ENCODE results near the gene FAAP100. TPM values are rescaled to one million over a fixed set of nuclear protein-coding genes. Genes with fewer than 3 reads are reported as not detected.

Gene FAAP100
- polyA plus RNA-seq, 1 of the 3 experiments (the other 2 are of a cell fraction) = 18.9 TPM

DNA sequence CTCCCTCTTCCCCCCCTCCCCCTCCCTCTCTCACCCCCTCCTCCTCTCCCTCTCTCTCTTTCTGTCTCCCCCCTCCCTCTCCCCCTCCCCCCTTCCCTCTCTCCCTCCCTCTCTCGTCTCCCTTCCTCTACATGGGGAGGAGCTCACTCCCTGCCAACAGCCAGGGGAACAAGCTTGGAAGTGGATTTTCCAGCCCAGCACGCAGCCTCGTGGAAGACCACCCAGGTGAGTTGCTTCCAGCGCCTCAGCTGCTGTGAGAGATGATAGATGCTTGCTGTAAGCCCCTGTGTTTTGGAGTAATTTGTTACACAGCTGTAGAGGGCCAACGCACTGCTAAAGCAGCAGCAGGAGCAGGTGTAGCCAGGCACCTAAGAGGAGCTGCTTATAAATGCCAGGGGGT is 60.4 kb downstream of the FAAP100 start:
- ChIA-PET POLR2A (interaction anchor here (1.5 kb wide), 1 partner anchor 16 kb away, joined by 3 read pairs; no protein-coding TSS in a partner anchor), CTCF (interaction anchor here (0.6 to 2.5 kb wide), 7 partner anchors 8 to 239 kb away, joined by 3 to 9 read pairs (median 4); no protein-coding TSS in a partner anchor)
- 56% methylated on average over 5 of the region's 5 CpGs for whole genome bisulfite sequencing (ENCODE audit: low lambda C conversion rate)
- Histone ChIP-seq H3K4me2 (no peak overlapping the region), H3K27me3 (ENCODE audit: insufficient read depth) (no peaks in the 10 kb centered on the region), H3K79me2 (ENCODE audit: insufficient read depth) (no peaks in the 10 kb centered on the region), H4K20me1 (ENCODE audit: insufficient read depth) (no peaks in the 10 kb centered on the region), H3K27ac (ENCODE audit: low read depth in 2 of 2, low read length in 1 of 2) (no peak overlapping the region), H3K4me3 (ENCODE audit: low read depth in 2 of 2, low read length in 1 of 2) (no peak overlapping the region), H3F3A (replicated peaks; ENCODE audit: insufficient read depth) (peaks cover 5% of the 10 kb centered on the region), H3K9me2 (no peaks in the 10 kb centered on the region), H3K4me1 (ENCODE audit: control insufficient read depth in 1 of 2, insufficient read depth in 2 of 2, low read depth in 1 of 2, low read length in 1 of 2) (peaks cover 6 to 15% of the 10 kb centered on the region in 2 experiments; a peak in 2 of 4 replicates), H3K36me3 (replicated peaks in 1 of 2; ENCODE audit: control insufficient read depth in 1 of 2, insufficient read depth in 2 of 2, low read length in 1 of 2) (no peaks in the 10 kb centered on the region), H2AFZ (ENCODE audit: low read depth) (no peak overlapping the region), H3K9me3 (no peaks in the 10 kb centered on the region), H3K9ac (no peak overlapping the region)
- DNase-seq = no peak
- TF ChIP-seq, protein P1, sequence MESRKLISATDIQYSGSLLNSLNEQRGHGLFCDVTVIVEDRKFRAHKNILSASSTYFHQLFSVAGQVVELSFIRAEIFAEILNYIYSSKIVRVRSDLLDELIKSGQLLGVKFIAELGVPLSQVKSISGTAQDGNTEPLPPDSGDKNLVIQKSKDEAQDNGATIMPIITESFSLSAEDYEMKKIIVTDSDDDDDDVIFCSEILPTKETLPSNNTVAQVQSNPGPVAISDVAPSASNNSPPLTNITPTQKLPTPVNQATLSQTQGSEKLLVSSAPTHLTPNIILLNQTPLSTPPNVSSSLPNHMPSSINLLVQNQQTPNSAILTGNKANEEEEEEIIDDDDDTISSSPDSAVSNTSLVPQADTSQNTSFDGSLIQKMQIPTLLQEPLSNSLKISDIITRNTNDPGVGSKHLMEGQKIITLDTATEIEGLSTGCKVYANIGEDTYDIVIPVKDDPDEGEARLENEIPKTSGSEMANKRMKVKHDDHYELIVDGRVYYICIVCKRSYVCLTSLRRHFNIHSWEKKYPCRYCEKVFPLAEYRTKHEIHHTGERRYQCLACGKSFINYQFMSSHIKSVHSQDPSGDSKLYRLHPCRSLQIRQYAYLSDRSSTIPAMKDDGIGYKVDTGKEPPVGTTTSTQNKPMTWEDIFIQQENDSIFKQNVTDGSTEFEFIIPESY (IDR thresholded peaks at IDR 0.05; ENCODE audit: borderline replicate concordance, low read depth) = no peak
- TF ChIP-seq, protein P2, sequence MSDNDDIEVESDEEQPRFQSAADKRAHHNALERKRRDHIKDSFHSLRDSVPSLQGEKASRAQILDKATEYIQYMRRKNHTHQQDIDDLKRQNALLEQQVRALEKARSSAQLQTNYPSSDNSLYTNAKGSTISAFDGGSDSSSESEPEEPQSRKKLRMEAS (IDR thresholded peaks at IDR 0.05; ENCODE audit: low read depth) = no peak
- TF ChIP-seq TAF1 (IDR thresholded peaks at IDR 0.05; ENCODE audit: borderline replicate concordance, low read depth, low read length) = no peak
- no peak for TF ChIP-seq NRF1 (IDR thresholded peaks at IDR 0.05; ENCODE audit: low read depth, low read length)
- no peak for TF ChIP-seq NFIC (IDR thresholded peaks at IDR 0.05; ENCODE audit: borderline replicate concordance)
- no peak for TF ChIP-seq TCF12 (IDR thresholded peaks at IDR 0.05)
- TF ChIP-seq, protein P3, sequence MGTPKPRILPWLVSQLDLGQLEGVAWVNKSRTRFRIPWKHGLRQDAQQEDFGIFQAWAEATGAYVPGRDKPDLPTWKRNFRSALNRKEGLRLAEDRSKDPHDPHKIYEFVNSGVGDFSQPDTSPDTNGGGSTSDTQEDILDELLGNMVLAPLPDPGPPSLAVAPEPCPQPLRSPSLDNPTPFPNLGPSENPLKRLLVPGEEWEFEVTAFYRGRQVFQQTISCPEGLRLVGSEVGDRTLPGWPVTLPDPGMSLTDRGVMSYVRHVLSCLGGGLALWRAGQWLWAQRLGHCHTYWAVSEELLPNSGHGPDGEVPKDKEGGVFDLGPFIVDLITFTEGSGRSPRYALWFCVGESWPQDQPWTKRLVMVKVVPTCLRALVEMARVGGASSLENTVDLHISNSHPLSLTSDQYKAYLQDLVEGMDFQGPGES (IDR thresholded peaks at IDR 0.05; ENCODE audit: low read depth, low read length) = no peak

DNA sequence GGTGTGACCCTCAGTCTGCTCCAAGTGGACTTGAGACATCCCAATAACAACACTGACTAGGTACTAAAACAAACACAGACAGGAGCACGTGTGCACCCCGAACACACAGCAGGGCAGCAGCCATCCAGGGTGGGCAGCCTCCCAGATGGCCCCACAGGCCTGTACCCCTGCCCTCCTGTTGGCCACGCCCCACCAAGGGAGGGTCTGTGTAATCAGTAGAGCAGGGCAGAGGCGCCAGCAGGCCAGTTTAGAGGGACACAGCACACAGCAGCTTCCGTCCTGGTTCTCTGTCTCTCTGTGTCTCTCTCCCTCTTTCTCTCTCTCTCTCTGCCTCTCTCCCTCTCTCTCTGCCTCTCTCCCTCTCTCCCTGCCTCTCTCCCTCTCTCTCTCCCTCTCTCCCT is 61.0 kb downstream of the FAAP100 start:
- Histone ChIP-seq H2AFZ (ENCODE audit: low read depth) (no peak overlapping the region), H3K9me3 (no peaks in the 10 kb centered on the region), H3K4me1 (ENCODE audit: control insufficient read depth in 1 of 2, insufficient read depth in 2 of 2, low read depth in 1 of 2, low read length in 1 of 2) (peaks cover 6 to 15% of the 10 kb centered on the region in 2 experiments; a peak in 2 of 4 replicates), H3K4me2 (no peak overlapping the region), H3K27ac (ENCODE audit: low read depth in 2 of 2, low read length in 1 of 2) (no peak overlapping the region), H4K20me1 (ENCODE audit: insufficient read depth) (no peaks in the 10 kb centered on the region), H3K79me2 (ENCODE audit: insufficient read depth) (no peaks in the 10 kb centered on the region), H3K27me3 (ENCODE audit: insufficient read depth) (no peaks in the 10 kb centered on the region), H3K9me2 (no peaks in the 10 kb centered on the region), H3K36me3 (replicated peaks in 1 of 2; ENCODE audit: control insufficient read depth in 1 of 2, insufficient read depth in 2 of 2, low read length in 1 of 2) (no peaks in the 10 kb centered on the region), H3K4me3 (ENCODE audit: low read depth in 2 of 2, low read length in 1 of 2) (no peak overlapping the region), H3K9ac (no peak overlapping the region), H3F3A (replicated peaks; ENCODE audit: insufficient read depth) (peaks cover 11% of the 10 kb centered on the region)
- WGBS (ENCODE audit: low lambda C conversion rate) = 54% methylated on average over 5 of the region's 5 CpGs
- DNase-seq = no peak
- POLR2A ChIA-PET = interaction anchor here (1.5 kb wide), 1 partner anchor 17 kb away, joined by 3 read pairs; no protein-coding TSS in a partner anchor
- CTCF ChIA-PET = interaction anchor here (0.7 to 3.3 kb wide), 6 partner anchors 11 to 238 kb away, joined by 3 to 10 read pairs (median 6); no protein-coding TSS in a partner anchor
- TF ChIP-seq MXI1 (IDR thresholded peaks at IDR 0.05; ENCODE audit: low read depth, low read length) (no peak), RFX5 (IDR thresholded peaks at IDR 0.05; ENCODE audit: low read length) (no peak), FOXM1 (IDR thresholded peaks at IDR 0.05; ENCODE audit: low read depth) (no peak), FOSL2 (IDR thresholded peaks at IDR 0.05; ENCODE audit: borderline replicate concordance, low read depth) (no peak), GABPA (IDR thresholded peaks at IDR 0.05; ENCODE audit: low read depth) (no peak), CHD2 (IDR thresholded peaks at IDR 0.05; ENCODE audit: low read length, partially characterized antibody) (no peak), RCOR1 (IDR thresholded peaks at IDR 0.05; ENCODE audit: low read length) (no peak), MEF2A (IDR thresholded peaks at IDR 0.05; ENCODE audit: borderline replicate concordance, low read depth) (no peak), EZH2phosphoT487 (IDR thresholded peaks at IDR 0.05; ENCODE audit: borderline replicate concordance, low read depth) (no peak), JUND (IDR thresholded peaks at IDR 0.05) (no peak)
- TF ChIP-seq, protein P4, sequence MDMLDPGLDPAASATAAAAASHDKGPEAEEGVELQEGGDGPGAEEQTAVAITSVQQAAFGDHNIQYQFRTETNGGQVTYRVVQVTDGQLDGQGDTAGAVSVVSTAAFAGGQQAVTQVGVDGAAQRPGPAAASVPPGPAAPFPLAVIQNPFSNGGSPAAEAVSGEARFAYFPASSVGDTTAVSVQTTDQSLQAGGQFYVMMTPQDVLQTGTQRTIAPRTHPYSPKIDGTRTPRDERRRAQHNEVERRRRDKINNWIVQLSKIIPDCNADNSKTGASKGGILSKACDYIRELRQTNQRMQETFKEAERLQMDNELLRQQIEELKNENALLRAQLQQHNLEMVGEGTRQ (IDR thresholded peaks at IDR 0.05; ENCODE audit: borderline replicate concordance, low read depth, low read length) = no peak
- TF ChIP-seq, protein P5, sequence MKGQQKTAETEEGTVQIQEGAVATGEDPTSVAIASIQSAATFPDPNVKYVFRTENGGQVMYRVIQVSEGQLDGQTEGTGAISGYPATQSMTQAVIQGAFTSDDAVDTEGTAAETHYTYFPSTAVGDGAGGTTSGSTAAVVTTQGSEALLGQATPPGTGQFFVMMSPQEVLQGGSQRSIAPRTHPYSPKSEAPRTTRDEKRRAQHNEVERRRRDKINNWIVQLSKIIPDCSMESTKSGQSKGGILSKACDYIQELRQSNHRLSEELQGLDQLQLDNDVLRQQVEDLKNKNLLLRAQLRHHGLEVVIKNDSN (IDR thresholded peaks at IDR 0.05; ENCODE audit: borderline replicate concordance, low read depth) = no peak
- TF ChIP-seq, protein P6, sequence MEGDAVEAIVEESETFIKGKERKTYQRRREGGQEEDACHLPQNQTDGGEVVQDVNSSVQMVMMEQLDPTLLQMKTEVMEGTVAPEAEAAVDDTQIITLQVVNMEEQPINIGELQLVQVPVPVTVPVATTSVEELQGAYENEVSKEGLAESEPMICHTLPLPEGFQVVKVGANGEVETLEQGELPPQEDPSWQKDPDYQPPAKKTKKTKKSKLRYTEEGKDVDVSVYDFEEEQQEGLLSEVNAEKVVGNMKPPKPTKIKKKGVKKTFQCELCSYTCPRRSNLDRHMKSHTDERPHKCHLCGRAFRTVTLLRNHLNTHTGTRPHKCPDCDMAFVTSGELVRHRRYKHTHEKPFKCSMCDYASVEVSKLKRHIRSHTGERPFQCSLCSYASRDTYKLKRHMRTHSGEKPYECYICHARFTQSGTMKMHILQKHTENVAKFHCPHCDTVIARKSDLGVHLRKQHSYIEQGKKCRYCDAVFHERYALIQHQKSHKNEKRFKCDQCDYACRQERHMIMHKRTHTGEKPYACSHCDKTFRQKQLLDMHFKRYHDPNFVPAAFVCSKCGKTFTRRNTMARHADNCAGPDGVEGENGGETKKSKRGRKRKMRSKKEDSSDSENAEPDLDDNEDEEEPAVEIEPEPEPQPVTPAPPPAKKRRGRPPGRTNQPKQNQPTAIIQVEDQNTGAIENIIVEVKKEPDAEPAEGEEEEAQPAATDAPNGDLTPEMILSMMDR (IDR thresholded peaks at IDR 0.05) = no peak
- TF ChIP-seq, protein P3 (IDR thresholded peaks at IDR 0.05; ENCODE audit: low read depth, low read length) = no peak
